ENCODE results near the gene CEP170B. TPM values are rescaled to one million over a fixed set of nuclear protein-coding genes. Genes with fewer than 3 reads are reported as not detected.

CEP170B gene
- total and polyA plus RNA-seq, 3 donors from 2014 or later: 33.9 to 79.7 (median 73.9) TPM

DNA sequence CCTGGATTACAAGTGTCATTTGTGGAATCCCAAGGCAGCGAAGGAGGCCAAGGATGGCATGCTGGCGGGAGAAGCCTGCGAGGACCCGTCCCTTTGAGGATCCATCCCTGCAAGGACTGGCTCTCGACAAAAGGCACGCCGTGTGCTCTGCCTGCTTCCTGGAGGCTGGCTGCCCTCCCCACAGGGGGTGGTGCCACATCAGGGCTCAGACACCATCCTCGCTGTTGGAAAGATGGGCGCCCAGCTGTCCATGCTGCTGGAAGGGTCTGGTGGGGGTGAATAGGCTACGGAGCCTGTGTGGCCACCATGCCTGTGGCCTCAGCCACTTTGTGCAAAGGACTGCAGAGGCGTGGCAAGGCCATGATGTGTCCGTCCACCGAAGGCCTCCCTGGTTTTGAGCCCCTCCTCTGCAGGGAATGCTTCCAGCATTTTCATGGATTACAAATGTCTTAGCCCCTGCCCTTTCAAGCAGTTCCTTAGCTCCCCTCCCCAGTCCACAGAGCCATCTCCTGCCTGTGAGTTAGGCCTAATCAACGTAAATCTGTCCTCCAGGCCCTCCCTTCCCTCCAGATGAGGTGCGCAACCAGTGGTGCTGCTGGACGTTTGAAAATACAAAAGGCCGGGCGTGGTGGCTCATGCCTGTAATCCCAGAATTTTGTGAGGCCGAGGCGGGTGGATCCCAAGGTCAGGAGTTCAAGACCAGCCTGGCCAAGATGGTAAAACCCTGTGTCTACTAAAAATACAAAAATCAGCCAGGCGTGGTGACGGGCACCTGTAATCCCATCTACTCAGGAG, 42.0 kb upstream of the CEP170B start:
- TF ChIP-seq, protein P1, sequence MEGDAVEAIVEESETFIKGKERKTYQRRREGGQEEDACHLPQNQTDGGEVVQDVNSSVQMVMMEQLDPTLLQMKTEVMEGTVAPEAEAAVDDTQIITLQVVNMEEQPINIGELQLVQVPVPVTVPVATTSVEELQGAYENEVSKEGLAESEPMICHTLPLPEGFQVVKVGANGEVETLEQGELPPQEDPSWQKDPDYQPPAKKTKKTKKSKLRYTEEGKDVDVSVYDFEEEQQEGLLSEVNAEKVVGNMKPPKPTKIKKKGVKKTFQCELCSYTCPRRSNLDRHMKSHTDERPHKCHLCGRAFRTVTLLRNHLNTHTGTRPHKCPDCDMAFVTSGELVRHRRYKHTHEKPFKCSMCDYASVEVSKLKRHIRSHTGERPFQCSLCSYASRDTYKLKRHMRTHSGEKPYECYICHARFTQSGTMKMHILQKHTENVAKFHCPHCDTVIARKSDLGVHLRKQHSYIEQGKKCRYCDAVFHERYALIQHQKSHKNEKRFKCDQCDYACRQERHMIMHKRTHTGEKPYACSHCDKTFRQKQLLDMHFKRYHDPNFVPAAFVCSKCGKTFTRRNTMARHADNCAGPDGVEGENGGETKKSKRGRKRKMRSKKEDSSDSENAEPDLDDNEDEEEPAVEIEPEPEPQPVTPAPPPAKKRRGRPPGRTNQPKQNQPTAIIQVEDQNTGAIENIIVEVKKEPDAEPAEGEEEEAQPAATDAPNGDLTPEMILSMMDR (IDR thresholded peaks at IDR 0.05): no peak
- TF ChIP-seq POLR2A (IDR thresholded peaks at IDR 0.05): no peak
- peak; percentile 11 for DNase-seq
- Histone ChIP-seq H3K27ac (no peak overlapping the region), H3K4me1 (peaks cover 15% of the 10 kb centered on the region), H3K36me3 (ENCODE audit: low read depth, missing control alignments) (no peaks in the 10 kb centered on the region), H3K27me3 (no peaks in the 10 kb centered on the region), H3K4me3 (no peak overlapping the region), H3K9me3 (no peaks in the 10 kb centered on the region)
- intact Hi-C loops (cut with DNase I; ENCODE audit: low total_unique reads): no loop called here
- WGBS, 2 donors: 83 to 86% methylated on average over 19 to 22 of the region's 22 CpGs

- no peaks in the 10 kb centered on the region for H3K27me3 ChIP-seq
- WGBS, 2 donors: 88 to 97% methylated on average over 2 of the region's 2 CpGs
- H3K4me1 ChIP-seq: peaks cover 15% of the 10 kb centered on the region
- H3K4me3 ChIP-seq: no peak overlapping the region
- TF ChIP-seq POLR2A (IDR thresholded peaks at IDR 0.05): no peak
- TF ChIP-seq, protein P1 (IDR thresholded peaks at IDR 0.05): no peak
- intact Hi-C loops (cut with DNase I; ENCODE audit: low total_unique reads): no loop called here
- no peaks in the 10 kb centered on the region for H3K36me3 ChIP-seq (ENCODE audit: low read depth, missing control alignments)
- DNase-seq: no peak
- no peak overlapping the region for H3K27ac ChIP-seq
- H3K9me3 ChIP-seq: no peaks in the 10 kb centered on the region
Observed at GRCh38 chr14:104824353-104824997, 40.6 kb upstream of the CEP170B start.

GRCh38 chr14:104826189-104826860, 38.7 kb upstream of the CEP170B start:
- Histone ChIP-seq H3K4me1 (peaks cover 15% of the 10 kb centered on the region), H3K27ac (no peak overlapping the region), H3K36me3 (ENCODE audit: low read depth, missing control alignments) (no peaks in the 10 kb centered on the region), H3K4me3 (peak overlapping the region; percentile 54 to 60), H3K9me3 (no peaks in the 10 kb centered on the region), H3K27me3 (no peaks in the 10 kb centered on the region)
- no peak for TF ChIP-seq POLR2A (IDR thresholded peaks at IDR 0.05)
- TF ChIP-seq, protein P1 (IDR thresholded peaks at IDR 0.05): peak; percentile 74 to 91 (median 79)
- peak; percentile 90 for DNase-seq
- intact Hi-C loops (cut with DNase I; ENCODE audit: low total_unique reads): loop anchor here (5.0 kb wide), 1 partner anchor 49 kb away; no protein-coding TSS in a partner anchor
- 0% methylated on average over 2 to 28 of the region's 54 CpGs for WGBS, 2 donors

- intact Hi-C loops (cut with DNase I; ENCODE audit: low total_unique reads): loop anchor here (5.0 kb wide), 1 partner anchor 50 kb away; no protein-coding TSS in a partner anchor
- WGBS, 2 donors: 0 to 3% methylated on average over 10 to 21 of the region's 27 CpGs
- no peak overlapping the region for H3K27ac ChIP-seq
Observed at GRCh38 chr14:104826861-104827176, 38.2 kb upstream of the CEP170B start.

More at GRCh38 chr14:104826861-104827176, 38.2 kb upstream of the CEP170B start:
- H3K36me3 ChIP-seq (ENCODE audit: low read depth, missing control alignments): no peaks in the 10 kb centered on the region
- TF ChIP-seq, protein P1 (IDR thresholded peaks at IDR 0.05): no peak
- TF ChIP-seq POLR2A (IDR thresholded peaks at IDR 0.05): no peak
- DNase-seq: no peak
- H3K4me1 ChIP-seq: peaks cover 15% of the 10 kb centered on the region
- no peaks in the 10 kb centered on the region for H3K27me3 ChIP-seq
- no peaks in the 10 kb centered on the region for H3K9me3 ChIP-seq
- H3K4me3 ChIP-seq: peak overlapping the region; percentile 45 to 60

All from testis (tissue), 3 donors.